ENCODE measurements around the gene NCMAP. TPM values are rescaled to one million over a fixed set of nuclear protein-coding genes. Genes with fewer than 3 reads are reported as not detected.

NCMAP gene
- total and polyA plus RNA-seq, 2 experiments from 2014 or later = 0.17 to 0.23 TPM

GRCh38 chr1:24622218-24622617 lies 66.3 kb downstream of the NCMAP start:
- DNase-seq (ENCODE audit: low spot score) (no peak), ATAC-seq (no peak)
- Histone ChIP-seq H4K20me1 (replicated peaks; ENCODE audit: insufficient read depth) (no peaks in the 10 kb centered on the region), H2AFZ (no peak overlapping the region), H3K79me2 (replicated peaks; ENCODE audit: insufficient read depth) (no peaks in the 10 kb centered on the region), H3K4me2 (no peak overlapping the region), H3K27ac (ENCODE audit: low read depth) (no peak overlapping the region), H3K4me1 (ENCODE audit: insufficient read depth) (no peaks in the 10 kb centered on the region), H3K9me2 (ENCODE audit: insufficient read depth) (no peaks in the 10 kb centered on the region), H3F3A (replicated peaks; ENCODE audit: low read depth) (no peaks in the 10 kb centered on the region), H3K4me3 (no peak overlapping the region), H3K36me3 (ENCODE audit: insufficient read depth) (no peaks in the 10 kb centered on the region), H3K27me3 (ENCODE audit: insufficient read depth) (no peaks in the 10 kb centered on the region)
- TF ChIP-seq ZNF331 (CRISPR knock-in tag; IDR thresholded peaks at IDR 0.05; ENCODE audit: low read depth) = no peak
- no peak for TF ChIP-seq CREB1 (CRISPR knock-in tag; IDR thresholded peaks at IDR 0.05; ENCODE audit: low read depth)
- no peak for TF ChIP-seq POLR2AphosphoS5 (IDR thresholded peaks at IDR 0.05; ENCODE audit: low read depth)
- no peak for TF ChIP-seq ETS1 (IDR thresholded peaks at IDR 0.05)
- TF ChIP-seq JUNB (IDR thresholded peaks at IDR 0.05; ENCODE audit: unreplicated experiment) = no peak
- TF ChIP-seq ZNF462 (CRISPR knock-in tag; IDR thresholded peaks at IDR 0.05) = no peak
- TF ChIP-seq EZH2 (IDR thresholded peaks at IDR 0.05; ENCODE audit: low read depth, unreplicated experiment) = no peak
- no peak for TF ChIP-seq NANOG (IDR thresholded peaks at IDR 0.05; ENCODE audit: borderline replicate concordance)
- no peak for TF ChIP-seq ZNF114 (CRISPR knock-in tag; IDR thresholded peaks at IDR 0.05)
- TF ChIP-seq STAT1 (IDR thresholded peaks at IDR 0.05; ENCODE audit: unreplicated experiment) = no peak
- TF ChIP-seq, protein P1, sequence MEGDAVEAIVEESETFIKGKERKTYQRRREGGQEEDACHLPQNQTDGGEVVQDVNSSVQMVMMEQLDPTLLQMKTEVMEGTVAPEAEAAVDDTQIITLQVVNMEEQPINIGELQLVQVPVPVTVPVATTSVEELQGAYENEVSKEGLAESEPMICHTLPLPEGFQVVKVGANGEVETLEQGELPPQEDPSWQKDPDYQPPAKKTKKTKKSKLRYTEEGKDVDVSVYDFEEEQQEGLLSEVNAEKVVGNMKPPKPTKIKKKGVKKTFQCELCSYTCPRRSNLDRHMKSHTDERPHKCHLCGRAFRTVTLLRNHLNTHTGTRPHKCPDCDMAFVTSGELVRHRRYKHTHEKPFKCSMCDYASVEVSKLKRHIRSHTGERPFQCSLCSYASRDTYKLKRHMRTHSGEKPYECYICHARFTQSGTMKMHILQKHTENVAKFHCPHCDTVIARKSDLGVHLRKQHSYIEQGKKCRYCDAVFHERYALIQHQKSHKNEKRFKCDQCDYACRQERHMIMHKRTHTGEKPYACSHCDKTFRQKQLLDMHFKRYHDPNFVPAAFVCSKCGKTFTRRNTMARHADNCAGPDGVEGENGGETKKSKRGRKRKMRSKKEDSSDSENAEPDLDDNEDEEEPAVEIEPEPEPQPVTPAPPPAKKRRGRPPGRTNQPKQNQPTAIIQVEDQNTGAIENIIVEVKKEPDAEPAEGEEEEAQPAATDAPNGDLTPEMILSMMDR (conservative IDR thresholded peaks at IDR 0.05; ENCODE audit: low read depth in 2 of 2) = no peak
- TF ChIP-seq EZH2phosphoT487 (IDR thresholded peaks at IDR 0.05; ENCODE audit: unreplicated experiment) = no peak
- TF ChIP-seq REST (IDR thresholded peaks at IDR 0.05; ENCODE audit: unreplicated experiment) = no peak
- Mint-ChIP-seq H3K4me3 (no peak overlapping the region), H3K9me3 (peaks cover 3% of the 10 kb centered on the region; the same call in 1 of the 3 replicates), H3K27me3 (ENCODE audit: insufficient read depth, low read depth, poor library complexity) (peaks cover 4% of the 10 kb centered on the region), H3K36me3 (ENCODE audit: low read depth) (no peaks in the 10 kb centered on the region; the same call in 2 of the 3 replicates), H3K4me1 (no peaks in the 10 kb centered on the region), H3K27ac (no peak overlapping the region)

Measured in GM23338 (cell line).